Esophagus squamous epithelium (tissue), 5 donors: ENCODE results near the gene CD38. TPM values are rescaled to one million over a fixed set of nuclear protein-coding genes. Genes with fewer than 3 reads are reported as not detected.

ENCODE experiments used
- DNase-seq: peaks from one replicate; lab custom pipeline; 2025; lab: John Stamatoyannopoulos, UW
- H3K27ac ChIP-seq, 4 donors: fragments of 200-600 bp; sonication (generic); one replicate each; pipeline ENCODE4 v1.5.1; 2016 to 2019; ENCODE audit warnings: mild to moderate bottlenecking in 1 of 4
- H3K27me3 ChIP-seq, 4 donors: fragments of 200-600 bp; sonication (generic); 1 replicate in 3 of 4; 2 replicates in 1 of 4; pipeline versions ENCODE4 v1.5.1 to v1.6.0; 2017 to 2021; ENCODE audit warnings: antibody characterized with exemption in 1 of 4
- H3K36me3 ChIP-seq, 3 donors: fragments of 200-600 bp; sonication (generic); one replicate each; pipeline ENCODE4 v1.5.1; 2016 to 2019
- H3K4me1 ChIP-seq, 3 donors: fragments of 200-600 bp; sonication (generic); one replicate each; pipeline ENCODE4 v1.5.1; 2017 to 2019
- H3K4me3 ChIP-seq, 4 donors: fragments of 200-600 bp; sonication (generic); 1 replicate in 3 of 4; 2 replicates in 1 of 4; pipeline ENCODE4 v1.5.1; 2016 to 2019; ENCODE audit warnings: mild to moderate bottlenecking in 2 of 4, moderate library complexity in 1 of 4
- H3K9me3 ChIP-seq, 3 donors: fragments of 200-600 bp; sonication (generic); one replicate each; pipeline ENCODE4 v1.5.1; 2016 to 2019
- POLR2A ChIP-seq, 4 donors: fragments of 450-650 bp; IDR thresholded peaks; one replicate each; pipeline ENCODE4 v1.6.1; 2017; ENCODE audit warnings: antibody characterized with exemption in 4 of 4, mild to moderate bottlenecking in 4 of 4, moderate library complexity in 3 of 4
- WGBS, 2 donors: methylation state at CpG; one replicate each; pipeline ENCODE4 v1.1.5; 2018; 5-methylcytosine and 5-hydroxymethylcytosine counted together
- intact Hi-C: fragments of 100-400 bp; cut with DNase I; formaldehyde crosslinking; loops from one replicate; pipeline ENCODE4 v1.15.0; 2022
- total RNA-seq, 4 donors: library from RNA; depleted of rRNA; stranded (reverse); fragments of >200 nt; gene quantifications; one replicate each; pipeline ENCODE4 v1.1.0, GENCODE V29; 2016
- TF ChIP-seq, protein P1 (sequence below), 6 experiments: fragments of 450-650 bp in 4 of 6; fragments of 200-600 bp in 2 of 6; sonication (generic) in 2 of 6; IDR thresholded peaks; one replicate each; pipeline ENCODE4 v1.5.1; 2016 to 2019; ENCODE audit warnings: antibody characterized with exemption in 6 of 6, mild to moderate bottlenecking in 4 of 6, moderate library complexity in 4 of 6
- donor health status: DM: yes; HTN: yes; CAD: no.

CD38 gene
- total RNA-seq, 4 donors from 2014 or later, result 1.1 to 2.5 (median 1.9) TPM

- whole genome bisulfite sequencing, 2 donors, result 76 to 88% methylated on average over 7 of the region's 7 CpGs
- Histone ChIP-seq H3K4me3 (no peak overlapping the region), H3K4me1 (peaks cover 0 to 4% (median 0%) of the 10 kb centered on the region in 3 donors), H3K36me3 (no peaks in the 10 kb centered on the region), H3K27me3 (no peaks in the 10 kb centered on the region), H3K9me3 (no peaks in the 10 kb centered on the region), H3K27ac (no peak overlapping the region)
- DNase-seq, result no peak
- intact Hi-C loops, result no loop called here
- TF ChIP-seq, protein P1, sequence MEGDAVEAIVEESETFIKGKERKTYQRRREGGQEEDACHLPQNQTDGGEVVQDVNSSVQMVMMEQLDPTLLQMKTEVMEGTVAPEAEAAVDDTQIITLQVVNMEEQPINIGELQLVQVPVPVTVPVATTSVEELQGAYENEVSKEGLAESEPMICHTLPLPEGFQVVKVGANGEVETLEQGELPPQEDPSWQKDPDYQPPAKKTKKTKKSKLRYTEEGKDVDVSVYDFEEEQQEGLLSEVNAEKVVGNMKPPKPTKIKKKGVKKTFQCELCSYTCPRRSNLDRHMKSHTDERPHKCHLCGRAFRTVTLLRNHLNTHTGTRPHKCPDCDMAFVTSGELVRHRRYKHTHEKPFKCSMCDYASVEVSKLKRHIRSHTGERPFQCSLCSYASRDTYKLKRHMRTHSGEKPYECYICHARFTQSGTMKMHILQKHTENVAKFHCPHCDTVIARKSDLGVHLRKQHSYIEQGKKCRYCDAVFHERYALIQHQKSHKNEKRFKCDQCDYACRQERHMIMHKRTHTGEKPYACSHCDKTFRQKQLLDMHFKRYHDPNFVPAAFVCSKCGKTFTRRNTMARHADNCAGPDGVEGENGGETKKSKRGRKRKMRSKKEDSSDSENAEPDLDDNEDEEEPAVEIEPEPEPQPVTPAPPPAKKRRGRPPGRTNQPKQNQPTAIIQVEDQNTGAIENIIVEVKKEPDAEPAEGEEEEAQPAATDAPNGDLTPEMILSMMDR (IDR thresholded peaks at IDR 0.05), result no peak
- TF ChIP-seq POLR2A (IDR thresholded peaks at IDR 0.05), result no peak
Observed at GRCh38 chr4:15870079-15870478, 92.0 kb downstream of the CD38 start.

GRCh38 chr4:15870921-15871664, 93.0 kb downstream of the CD38 start:
- H3K27me3 ChIP-seq, result no peaks in the 10 kb centered on the region
- 75 to 89% methylated on average over 4 of the region's 4 CpGs for WGBS, 2 donors
- H3K9me3 ChIP-seq, result no peaks in the 10 kb centered on the region
- TF ChIP-seq, protein P1 (IDR thresholded peaks at IDR 0.05), result no peak
- TF ChIP-seq POLR2A (IDR thresholded peaks at IDR 0.05), result no peak
- no peak for DNase-seq
- no peaks in the 10 kb centered on the region for H3K36me3 ChIP-seq
- intact Hi-C loops, result no loop called here
- no peak overlapping the region for H3K4me3 ChIP-seq
- peaks cover 0 to 4% (median 0%) of the 10 kb centered on the region in 3 donors for H3K4me1 ChIP-seq
- H3K27ac ChIP-seq, result no peak overlapping the region

DNA sequence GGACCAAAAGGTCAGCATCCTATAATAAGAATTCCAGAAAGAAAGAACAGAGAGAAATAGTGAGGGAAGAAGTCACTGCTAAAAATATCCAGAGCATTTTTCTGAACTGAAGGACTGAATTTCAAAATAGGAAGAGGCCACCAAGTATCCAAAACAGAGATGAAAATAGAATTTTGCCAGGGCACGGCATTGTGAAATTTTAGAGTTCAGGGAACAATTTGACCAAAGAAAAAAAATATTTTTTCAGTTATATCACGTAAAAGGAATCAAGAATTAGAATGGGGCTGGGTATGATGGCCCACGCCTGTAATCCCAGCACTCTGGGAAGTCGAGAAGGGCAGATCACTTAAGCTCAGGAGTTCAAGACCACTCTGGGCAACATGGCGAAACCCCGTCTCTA, 95.0 kb downstream of the CD38 start:
- Histone ChIP-seq H3K4me1 (peaks cover 0 to 4% (median 0%) of the 10 kb centered on the region in 3 donors), H3K36me3 (no peaks in the 10 kb centered on the region), H3K4me3 (no peak overlapping the region), H3K27ac (peak overlapping the region in 1 of 4 donors; percentile 33), H3K9me3 (no peaks in the 10 kb centered on the region), H3K27me3 (no peaks in the 10 kb centered on the region)
- 65 to 84% methylated on average over 6 of the region's 6 CpGs for WGBS, 2 donors
- TF ChIP-seq POLR2A (IDR thresholded peaks at IDR 0.05), result no peak
- TF ChIP-seq, protein P1 (IDR thresholded peaks at IDR 0.05), result no peak
- intact Hi-C loops, result no loop called here
- no peak for DNase-seq

DNA sequence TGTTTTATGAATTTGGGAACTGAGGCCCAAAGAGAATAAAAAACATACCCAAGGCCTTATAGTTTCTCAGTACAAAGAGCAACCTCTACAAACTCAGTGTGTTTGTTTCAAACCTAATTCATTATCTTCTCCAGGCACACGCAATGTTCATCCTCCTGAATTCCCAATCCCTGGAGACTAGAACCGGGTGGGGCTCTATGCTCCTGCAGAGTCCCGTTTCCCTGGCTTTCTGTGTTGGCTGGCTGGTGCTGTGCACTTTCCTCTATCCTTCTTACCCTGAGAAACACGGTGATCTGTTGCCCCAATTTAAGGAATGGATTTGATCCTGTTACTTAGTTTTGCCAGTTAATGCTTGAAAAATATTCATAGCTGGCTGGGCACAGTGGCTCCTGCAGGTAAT, 96.5 kb downstream of the CD38 start:
- TF ChIP-seq, protein P1 (IDR thresholded peaks at IDR 0.05), result no peak
- TF ChIP-seq POLR2A (IDR thresholded peaks at IDR 0.05), result no peak
- 61 to 78% methylated on average over 4 of the region's 4 CpGs for WGBS, 2 donors
- Histone ChIP-seq H3K9me3 (no peaks in the 10 kb centered on the region), H3K4me1 (no peaks in the 10 kb centered on the region), H3K36me3 (no peaks in the 10 kb centered on the region), H3K4me3 (no peak overlapping the region), H3K27ac (no peak overlapping the region), H3K27me3 (no peaks in the 10 kb centered on the region)
- intact Hi-C loops, result no loop called here
- DNase-seq, result no peak

DNA sequence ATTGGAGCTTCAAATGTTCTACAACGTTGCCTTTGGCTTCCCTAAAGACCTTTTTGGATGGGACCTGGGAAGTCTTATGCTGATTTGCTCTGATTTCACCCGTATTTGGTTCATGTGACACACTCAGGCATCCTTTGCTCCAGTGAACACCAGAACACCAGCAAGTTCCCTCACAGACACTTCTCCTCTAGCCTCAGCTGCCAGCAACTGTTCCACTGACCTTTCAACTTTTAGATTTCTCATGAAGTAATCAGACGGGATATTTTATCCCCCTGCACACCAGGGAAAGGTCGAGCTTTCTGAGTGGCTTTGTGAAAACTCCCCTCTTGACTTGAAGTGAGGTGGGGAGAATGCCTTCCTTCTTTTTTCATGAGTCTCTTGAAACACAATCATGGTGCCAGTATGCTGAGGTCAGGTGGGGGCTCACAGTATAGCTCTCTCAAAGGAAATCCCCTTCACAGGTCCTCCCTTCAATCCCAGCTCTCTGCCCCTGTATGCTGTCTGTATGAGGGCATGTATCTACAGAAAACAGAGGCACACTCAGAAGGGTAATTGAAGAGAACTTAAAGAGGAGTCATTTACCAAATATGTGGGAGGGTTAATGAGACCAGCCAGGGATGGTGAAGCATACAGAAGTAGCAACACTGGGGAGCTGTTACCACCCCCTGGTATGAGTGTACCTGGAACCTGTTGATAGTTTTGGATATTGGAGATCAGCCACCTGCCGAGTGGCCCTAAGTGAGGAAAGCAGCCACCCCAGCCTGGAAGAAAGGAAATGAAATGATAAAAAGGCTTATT, 97.7 kb downstream of the CD38 start:
- WGBS, 2 donors, result 71 to 73% methylated on average over 5 of the region's 5 CpGs
- H3K4me1 ChIP-seq, result no peaks in the 10 kb centered on the region
- H3K9me3 ChIP-seq, result no peaks in the 10 kb centered on the region
- no peaks in the 10 kb centered on the region for H3K36me3 ChIP-seq
- intact Hi-C loops, result no loop called here
- no peak for DNase-seq
- no peak overlapping the region for H3K27ac ChIP-seq
- TF ChIP-seq, protein P1 (IDR thresholded peaks at IDR 0.05), result no peak
- no peak for TF ChIP-seq POLR2A (IDR thresholded peaks at IDR 0.05)
- no peaks in the 10 kb centered on the region for H3K27me3 ChIP-seq
- no peak overlapping the region for H3K4me3 ChIP-seq
